Measurements from ENCODE around the gene PRPH. TPM values are rescaled to one million over a fixed set of nuclear protein-coding genes. Genes with fewer than 3 reads are reported as not detected.

PRPH gene
- total RNA-seq, 4 donors from 2014 or later: 0.19 to 1.4 (median 0.61) TPM; not detected in 1

- 0 to 1% methylated on average over 59 to 62 of the region's 65 CpGs for WGBS, 2 donors
- intact Hi-C loops (cut with DNase I; ENCODE audit: low total_unique reads): no loop called here
- TF ChIP-seq POLR2A (IDR thresholded peaks at IDR 0.05) (no peak), CTCF (IDR thresholded peaks at IDR 0.05) (no peak)
- peak; percentile 98 to 99 for DNase-seq (ENCODE audit: low spot score in 2 of 2)
- peak within 1 kb of the TSS; percentile 44 for H3K4me3 ChIP-seq (ENCODE audit: low read depth, poor library complexity, severe bottlenecking)
Measured at GRCh38 chr12:49322708-49323523, 28.0 kb downstream of the PRPH start, which contains the start of gene TROAP. TROAP (plus strand) TSS chr12:49323255; CDS start chr12:49323609, 354 bp downstream.

GRCh38 chr12:49323524-49324097 is 28.7 kb downstream of the PRPH start:
- intact Hi-C loops (cut with DNase I; ENCODE audit: low total_unique reads): no loop called here

DNA sequence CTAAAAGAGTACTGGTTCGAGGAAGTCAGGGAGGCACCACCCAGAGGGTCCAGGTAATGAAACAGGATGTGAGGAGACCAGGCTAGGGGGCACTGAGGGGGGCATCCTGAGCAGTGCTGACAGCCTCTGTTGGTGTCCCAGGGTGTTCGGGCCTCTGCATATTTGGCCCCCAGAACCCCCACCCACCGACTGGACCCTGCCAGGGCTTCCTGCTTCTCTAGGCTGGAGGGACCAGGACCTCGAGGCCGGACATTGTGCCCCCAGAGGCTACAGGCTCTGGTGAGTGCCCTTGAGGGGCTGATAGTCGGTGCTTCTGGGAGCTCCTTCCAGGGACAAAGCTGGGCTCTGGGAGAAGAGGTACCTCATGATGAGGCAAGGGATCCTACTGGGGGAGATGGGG is 30.7 kb downstream of the PRPH start:
- intact Hi-C loops (cut with DNase I; ENCODE audit: low total_unique reads): no loop called here
- 86 to 95% methylated on average over 4 to 6 of the region's 6 CpGs for WGBS, 2 donors
- TF ChIP-seq CTCF (IDR thresholded peaks at IDR 0.05): no peak
- no peak for TF ChIP-seq POLR2A (IDR thresholded peaks at IDR 0.05)
- no peak overlapping the region for H3K4me3 ChIP-seq (ENCODE audit: low read depth, poor library complexity, severe bottlenecking)
- peak in 1 of 2 donors; percentile 70 for DNase-seq (ENCODE audit: low spot score in 2 of 2)

More at GRCh38 chr12:49323524-49324097, 28.7 kb downstream of the PRPH start:
- TF ChIP-seq POLR2A (IDR thresholded peaks at IDR 0.05): no peak
- no peak for TF ChIP-seq CTCF (IDR thresholded peaks at IDR 0.05)
- DNase-seq (ENCODE audit: low spot score in 2 of 2): peak in 1 of 2 donors; percentile 45
- WGBS, 2 donors: 9 to 13% methylated on average over 19 of the region's 19 CpGs
- H3K4me3 ChIP-seq (ENCODE audit: low read depth, poor library complexity, severe bottlenecking): no peak overlapping the region

DNA sequence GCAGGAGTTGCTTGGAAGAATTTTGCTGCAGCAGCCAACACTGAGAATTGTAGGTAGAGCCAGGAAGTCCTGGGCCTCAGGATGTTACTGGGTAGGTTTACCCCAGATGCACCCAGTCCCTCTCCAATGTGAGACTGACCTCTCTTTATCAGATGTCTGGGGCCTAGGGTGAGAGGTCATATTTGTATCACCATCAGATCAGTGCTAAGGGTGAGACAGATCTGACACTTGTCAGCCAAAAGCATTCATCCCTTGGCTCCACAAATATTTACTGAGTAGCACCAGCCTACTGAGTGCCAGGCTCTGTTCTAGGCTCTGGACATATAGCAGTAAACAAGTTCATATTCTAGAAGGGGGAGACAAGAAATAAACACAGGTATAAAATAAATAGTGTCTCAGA is 32.4 kb downstream of the PRPH start:
- TF ChIP-seq CTCF (IDR thresholded peaks at IDR 0.05) (no peak), POLR2A (IDR thresholded peaks at IDR 0.05) (no peak)
- intact Hi-C loops (cut with DNase I; ENCODE audit: low total_unique reads): no loop called here
- DNase-seq (ENCODE audit: low spot score in 2 of 2): no peak
- no peak overlapping the region for H3K4me3 ChIP-seq (ENCODE audit: low read depth, poor library complexity, severe bottlenecking)

DNA sequence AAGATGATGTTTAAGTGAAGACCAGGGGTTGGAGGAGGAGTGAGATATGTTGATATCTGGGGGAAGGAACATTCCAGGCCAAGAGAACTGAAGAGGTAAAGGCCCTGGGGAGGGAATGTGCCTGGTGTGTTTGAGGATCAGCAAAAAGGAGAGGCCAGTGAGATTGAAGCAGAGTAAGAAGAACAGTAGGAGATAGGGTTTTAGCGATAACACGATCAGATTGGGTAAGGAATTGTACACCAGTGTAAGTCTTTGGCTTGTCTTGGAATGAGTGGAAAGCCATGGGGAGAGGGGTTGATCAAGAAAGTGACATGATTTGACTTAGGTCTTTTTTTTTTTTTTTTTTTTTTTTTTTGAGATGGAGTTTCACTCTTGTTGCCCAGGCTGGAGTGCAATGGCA is 32.9 kb downstream of the PRPH start:
- TF ChIP-seq POLR2A (IDR thresholded peaks at IDR 0.05): no peak
- TF ChIP-seq CTCF (IDR thresholded peaks at IDR 0.05): no peak
- WGBS, 2 donors: 90 to 93% methylated on average over 2 of the region's 2 CpGs
- intact Hi-C loops (cut with DNase I; ENCODE audit: low total_unique reads): no loop called here

More for the DNA sequence above, 32.9 kb downstream of the PRPH start:
- peak in 1 of 2 donors; percentile 4 for DNase-seq (ENCODE audit: low spot score in 2 of 2)
- no peak overlapping the region for H3K4me3 ChIP-seq (ENCODE audit: low read depth, poor library complexity, severe bottlenecking)

Data from lower leg skin (tissue), 4 donors.